HCEC 1CT (cell line): Measurements from ENCODE around the gene NFU1.
"Not testable (repeated sequence)": the region's sequence is repeated elsewhere in the genome, so short reads cannot be mapped to it uniquely, and the experiment has no call there.

Experiments
- DNase-seq: peaks from one replicate; pipeline ENCODE4 v3.0.0-alpha.2; 2017

The NFU1 gene

GRCh38 chr2:69386360-69386759 lies 50.9 kb downstream of the NFU1 start:
- DNase-seq = no peak

GRCh38 chr2:69385443-69386151 lies 51.6 kb downstream of the NFU1 start:
- DNase-seq = no peak

DNA sequence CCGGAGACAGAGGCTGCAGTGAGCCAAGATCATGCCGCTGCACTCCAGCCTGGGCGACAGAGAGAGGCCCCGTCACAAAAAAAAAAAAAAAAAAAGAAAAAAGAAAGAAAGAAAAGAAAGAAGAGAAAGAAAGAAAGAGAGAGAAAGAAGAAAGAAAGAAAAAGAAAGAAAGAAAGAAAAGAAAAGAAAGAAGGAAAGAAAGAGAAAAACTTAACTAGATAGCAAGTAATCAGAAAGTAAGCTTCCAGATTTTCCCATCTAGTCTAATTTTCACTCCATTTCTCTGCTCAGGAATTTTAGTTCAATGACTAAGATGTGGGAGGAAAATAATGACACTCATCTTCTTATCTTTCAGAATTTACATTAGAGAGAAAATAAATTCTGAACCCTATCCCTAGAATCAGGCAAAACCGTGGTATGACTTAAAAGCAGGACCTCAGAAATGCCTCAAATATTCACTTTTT lies 52.6 kb downstream of the NFU1 start:
- DNase-seq = no peak

DNA sequence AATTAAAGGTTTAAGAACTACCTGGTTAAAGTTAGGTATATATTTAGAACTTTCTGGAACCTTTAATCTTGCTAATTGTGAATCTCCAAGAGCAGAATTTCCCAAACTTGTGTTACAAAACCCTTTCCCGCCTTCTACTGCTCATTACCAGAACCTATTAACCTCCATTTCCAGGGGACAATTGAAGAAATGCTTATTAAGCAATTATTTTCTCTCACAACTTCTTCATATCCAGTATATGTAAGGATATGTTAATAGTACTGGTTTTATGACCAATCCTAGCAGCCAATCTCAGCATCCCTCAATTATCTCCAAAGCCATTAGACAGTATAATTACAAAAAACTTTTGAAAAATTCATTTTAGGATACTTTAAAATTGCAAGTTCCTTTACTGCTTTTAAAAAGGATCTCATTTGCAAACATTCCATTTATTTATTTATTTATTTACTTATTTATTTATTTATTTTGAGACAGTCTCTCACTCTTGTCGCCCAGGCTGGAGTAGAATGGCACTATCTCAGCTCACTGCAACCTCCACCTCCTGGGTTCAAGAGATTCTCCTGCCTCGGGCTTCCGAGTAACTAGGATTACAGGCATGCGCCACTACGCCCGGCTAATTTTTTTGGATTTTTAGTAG lies 53.9 kb downstream of the NFU1 start:
- DNase-seq = no peak

- no peak for DNase-seq
Observed at GRCh38 chr2:69382547-69382946, 54.7 kb downstream of the NFU1 start.

DNA sequence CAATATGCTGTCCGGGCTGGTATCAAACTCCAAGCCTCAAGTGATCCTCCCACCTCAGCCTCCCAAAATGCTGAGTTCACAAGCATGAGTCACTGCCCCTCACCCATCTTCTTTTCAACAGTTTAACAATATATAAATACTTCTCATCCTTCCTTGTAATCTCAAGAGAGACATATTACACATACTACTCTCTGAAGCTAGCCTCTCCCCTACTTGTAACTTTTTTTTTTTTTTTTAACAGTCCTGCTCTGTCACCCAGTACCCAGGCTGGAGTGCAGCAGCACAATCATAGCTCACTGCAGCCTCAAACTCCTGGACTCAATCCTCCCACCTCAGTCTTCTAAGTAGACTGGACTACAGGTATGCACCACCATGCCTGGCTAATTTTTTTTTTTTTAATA lies 55.9 kb downstream of the NFU1 start:
- DNase-seq = peak; percentile 28

- no peak for DNase-seq
Observed at GRCh38 chr2:69380072-69380917, 56.9 kb downstream of the NFU1 start.

- DNase-seq = no peak
Observed at GRCh38 chr2:69376403-69376802, 60.8 kb downstream of the NFU1 start.

DNA sequence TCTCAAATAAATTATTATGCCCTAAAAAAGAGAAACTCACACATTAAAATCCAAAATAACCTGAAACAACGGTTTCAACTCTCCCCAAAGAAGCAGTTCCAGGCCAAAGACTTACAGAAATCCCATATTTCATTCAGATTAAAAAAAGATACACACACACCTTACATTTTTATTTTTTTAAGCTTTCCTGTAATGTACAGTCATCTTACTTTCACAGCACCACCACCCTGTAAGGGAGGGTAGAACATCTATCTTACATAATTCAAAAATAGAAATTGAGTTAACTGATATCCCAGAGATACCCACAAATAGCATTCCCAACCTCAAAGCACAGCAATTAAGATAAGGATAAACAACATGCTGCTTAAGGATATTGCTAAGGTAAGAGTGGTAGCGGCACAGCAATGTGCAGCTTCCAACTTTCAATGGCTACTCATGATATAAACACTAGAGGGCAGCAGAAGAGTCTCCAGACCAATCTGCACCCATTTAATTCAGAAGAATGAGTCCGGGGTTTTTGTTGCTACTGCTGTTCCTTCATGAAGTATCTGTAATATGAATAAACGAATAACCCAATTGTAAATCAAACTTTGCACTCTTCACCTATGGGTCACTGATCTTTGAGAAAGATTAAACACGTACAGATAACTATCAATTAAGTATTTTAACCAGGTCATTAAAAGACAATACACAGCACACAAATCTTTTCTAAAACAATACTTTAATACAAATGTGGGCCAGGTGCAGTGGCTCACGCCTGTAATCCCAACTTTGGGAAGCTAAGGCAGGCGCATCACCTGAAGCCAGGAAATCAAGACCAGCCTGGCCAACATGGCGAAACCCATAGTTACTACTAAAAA lies 61.5 kb downstream of the NFU1 start:
- peak; percentile 43 for DNase-seq

DNA sequence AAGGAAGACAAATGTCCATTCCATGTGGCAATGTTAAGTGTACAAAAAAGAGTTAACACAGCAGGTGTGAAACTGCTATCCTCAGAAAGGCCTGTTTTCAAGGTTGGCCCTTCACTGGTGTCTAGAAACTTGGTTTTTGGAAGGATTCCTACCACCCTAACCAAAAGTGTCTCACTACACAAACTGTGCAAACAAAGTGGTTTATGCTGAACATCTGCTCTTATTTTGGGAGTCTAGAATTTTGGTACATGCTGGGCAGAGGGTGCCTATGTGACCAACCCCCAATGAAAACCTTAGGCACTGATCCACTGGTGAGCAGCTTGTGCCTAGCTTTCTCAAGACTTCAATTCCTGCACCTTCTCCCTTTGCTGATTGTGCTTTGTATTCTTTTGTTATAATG lies 64.5 kb downstream of the NFU1 start:
- no peak for DNase-seq

- DNase-seq = no peak
Observed at GRCh38 chr2:69369802-69370201, 67.4 kb downstream of the NFU1 start.

GRCh38 chr2:69368588-69368987 lies 68.6 kb downstream of the NFU1 start:
- no peak for DNase-seq

GRCh38 chr2:69359371-69359770 lies 77.9 kb downstream of the NFU1 start:
- no peak for DNase-seq

- no peak for DNase-seq
Observed at GRCh38 chr2:69358914-69359313, 78.3 kb downstream of the NFU1 start.

DNA sequence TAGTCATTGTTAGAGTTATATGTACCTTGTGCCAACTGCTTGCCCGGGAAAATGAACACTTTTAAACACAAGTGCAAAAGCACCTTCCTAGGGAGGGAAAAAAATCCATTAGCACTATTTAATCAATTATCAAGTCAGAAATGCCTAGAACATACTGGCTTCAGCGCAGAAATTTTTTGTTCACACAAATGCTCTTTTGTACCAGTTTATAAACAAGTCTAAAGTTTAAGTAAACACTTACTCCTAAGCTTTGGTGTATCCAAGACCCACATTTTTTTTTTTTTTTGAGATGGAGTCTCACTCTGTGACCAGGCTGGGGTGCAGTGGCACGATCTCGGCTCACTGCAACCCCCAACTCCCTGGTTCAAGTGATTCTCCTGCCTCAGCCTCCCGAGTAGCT lies 80.8 kb downstream of the NFU1 start:
- no peak for DNase-seq

DNA sequence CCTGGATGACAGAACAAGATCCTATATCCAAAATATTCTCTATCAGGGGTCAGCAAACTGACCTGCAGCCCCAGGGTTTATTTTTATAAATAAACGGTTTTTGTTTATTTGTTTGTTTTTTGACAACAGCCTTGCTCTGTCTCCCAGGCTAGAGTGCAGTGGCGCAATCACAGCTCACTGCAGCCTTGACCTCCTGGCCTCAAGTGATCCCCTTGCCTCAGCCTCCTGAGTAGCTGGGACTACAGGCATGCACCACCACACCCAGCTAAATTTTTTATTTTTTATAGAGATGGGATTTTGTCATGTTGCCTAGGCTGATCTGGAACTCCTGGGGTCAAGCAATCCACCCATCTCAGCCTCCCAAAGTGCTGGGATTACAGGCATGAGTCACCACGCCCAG lies 82.3 kb downstream of the NFU1 start:
- DNase-seq = not testable (repeated sequence)

DNA sequence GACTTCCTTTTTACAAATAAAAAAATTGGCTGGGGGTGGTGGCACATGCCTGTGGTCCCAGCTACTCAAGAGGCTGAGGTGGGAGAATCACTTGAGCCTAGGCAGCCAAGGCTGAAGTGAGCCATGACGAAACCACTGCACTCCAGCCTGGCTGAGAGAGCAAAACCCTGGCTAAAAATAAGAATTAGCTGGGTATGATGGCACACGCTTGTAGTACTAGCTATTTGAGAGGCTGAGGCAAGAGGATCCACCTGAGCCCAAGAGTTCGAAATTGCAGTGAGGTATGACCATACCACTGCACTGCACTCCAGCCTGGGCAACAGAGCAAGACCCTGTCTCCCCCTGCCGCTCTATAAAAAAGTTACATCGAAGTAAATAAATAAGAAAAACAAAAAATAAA lies 83.9 kb downstream of the NFU1 start:
- no peak for DNase-seq

- DNase-seq = no peak
Observed at GRCh38 chr2:69348781-69349180, 88.5 kb downstream of the NFU1 start.
